ENCODE measurements around the gene PHLPP1.

The PHLPP1 gene

GRCh38 chr18:62744076-62744968 lies 29.0 kb downstream of the PHLPP1 start:
- peak; percentile 30 for DNase-seq

DNA sequence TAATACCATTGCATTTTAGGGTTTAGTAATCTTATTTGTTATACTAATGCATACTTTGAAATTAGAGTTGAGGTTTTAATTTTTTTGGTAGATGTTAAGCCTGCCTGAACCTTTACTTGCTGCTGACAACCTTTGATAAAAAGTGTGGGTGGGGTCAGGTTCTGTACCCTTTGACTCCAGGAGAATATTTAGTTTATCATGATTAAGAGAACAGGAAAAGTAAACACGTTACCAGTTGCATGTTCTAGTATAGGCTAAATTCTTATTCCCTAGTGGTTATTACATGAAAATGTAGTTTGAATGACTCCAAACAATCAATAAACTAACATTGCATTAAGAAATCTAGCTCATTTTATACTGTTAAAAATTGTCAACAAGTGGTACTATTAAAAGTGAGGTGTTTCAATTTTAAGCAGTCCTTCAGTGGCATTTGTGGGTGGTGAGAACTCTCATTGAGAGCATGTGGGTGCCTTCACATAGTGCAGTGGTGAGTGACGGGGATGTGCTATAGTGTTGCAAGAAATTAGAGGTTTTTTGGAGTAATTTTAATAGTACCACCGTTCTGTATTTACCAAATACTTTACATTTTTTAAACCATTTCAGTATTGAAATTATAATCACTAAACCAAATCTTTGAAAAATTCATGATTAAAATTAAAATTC lies 29.9 kb downstream of the PHLPP1 start:
- no peak for DNase-seq

GRCh38 chr18:62749389-62749788 lies 34.0 kb downstream of the PHLPP1 start:
- DNase-seq = no peak

DNA sequence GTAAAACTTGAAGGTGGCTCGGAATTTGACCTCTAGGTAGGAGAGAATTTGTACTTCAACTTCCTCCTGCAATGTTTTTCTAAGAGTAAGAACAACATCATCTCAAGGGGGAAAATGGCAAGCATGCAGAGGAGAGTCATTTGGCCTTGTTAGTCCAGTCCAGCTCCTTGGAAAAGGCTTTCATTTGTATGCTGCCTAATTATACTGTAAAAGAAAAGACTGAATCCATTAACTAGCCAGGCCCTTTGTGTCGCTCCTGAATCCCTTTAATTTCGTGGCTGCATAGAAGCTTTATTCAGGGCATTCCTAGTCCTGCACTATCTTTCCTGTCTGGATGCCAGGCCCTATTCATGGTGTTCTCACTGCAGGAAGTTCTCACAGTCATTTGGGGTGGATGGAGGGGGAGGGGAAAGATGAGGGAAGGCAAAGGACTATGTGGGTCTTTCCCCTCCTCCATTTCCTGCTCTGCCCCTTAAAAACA lies 36.0 kb downstream of the PHLPP1 start:
- DNase-seq = no peak

- no peak for DNase-seq
These were observed 36.6 kb downstream of the PHLPP1 start for GRCh38 chr18:62751977-62752376.

- DNase-seq = no peak
These were observed 38.7 kb downstream of the PHLPP1 start for GRCh38 chr18:62754026-62754425.

GRCh38 chr18:62755454-62755853 lies 40.1 kb downstream of the PHLPP1 start:
- DNase-seq = no peak

- DNase-seq = no peak
These were observed 40.6 kb downstream of the PHLPP1 start for GRCh38 chr18:62755946-62756345.

DNA sequence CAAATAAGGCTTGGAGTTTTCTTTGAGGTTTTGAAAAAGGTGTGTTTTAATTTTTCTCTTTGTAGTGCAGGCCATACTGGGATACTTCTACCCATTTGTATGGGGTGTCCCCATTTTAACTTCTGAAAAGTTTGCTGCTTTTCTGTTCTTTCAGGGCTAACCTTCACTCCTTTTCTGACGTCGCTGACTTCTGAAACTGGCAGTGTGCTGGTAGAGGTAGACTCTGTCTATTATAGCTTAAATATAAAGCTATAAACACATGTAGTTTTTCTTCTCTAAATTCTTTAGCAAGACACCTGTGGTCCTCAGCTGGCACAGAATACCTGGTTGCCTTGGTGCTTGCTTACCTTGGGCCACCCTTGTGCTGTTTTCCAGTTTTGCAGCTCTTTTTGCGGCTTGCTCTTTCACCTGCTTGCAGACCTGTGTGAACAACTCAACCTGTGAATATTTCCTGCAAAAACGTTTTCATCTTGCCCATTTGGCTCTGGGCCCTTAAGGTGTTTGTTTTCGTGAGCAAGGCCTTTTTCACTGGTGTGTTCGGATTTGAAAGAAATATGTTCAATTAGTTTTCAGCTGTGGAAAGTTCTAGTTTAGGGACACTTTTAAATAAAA lies 42.2 kb downstream of the PHLPP1 start:
- no peak for DNase-seq

GRCh38 chr18:62758591-62758990 lies 43.2 kb downstream of the PHLPP1 start:
- DNase-seq = no peak

- no peak for DNase-seq
These were observed 44.5 kb downstream of the PHLPP1 start for GRCh38 chr18:62759704-62760402.

GRCh38 chr18:62760403-62760734 lies 45.0 kb downstream of the PHLPP1 start:
- DNase-seq = no peak

- peak; percentile 77 for DNase-seq
These were observed 47.8 kb downstream of the PHLPP1 start for GRCh38 chr18:62763101-62763521.

- DNase-seq = no peak
These were observed 50.9 kb downstream of the PHLPP1 start for GRCh38 chr18:62766266-62766665.

GRCh38 chr18:62767321-62767720 lies 52.0 kb downstream of the PHLPP1 start:
- DNase-seq = no peak

- no peak for DNase-seq
These were observed 52.7 kb downstream of the PHLPP1 start for GRCh38 chr18:62767836-62768557.

GRCh38 chr18:62768558-62768943 lies 53.2 kb downstream of the PHLPP1 start:
- no peak for DNase-seq

DNA sequence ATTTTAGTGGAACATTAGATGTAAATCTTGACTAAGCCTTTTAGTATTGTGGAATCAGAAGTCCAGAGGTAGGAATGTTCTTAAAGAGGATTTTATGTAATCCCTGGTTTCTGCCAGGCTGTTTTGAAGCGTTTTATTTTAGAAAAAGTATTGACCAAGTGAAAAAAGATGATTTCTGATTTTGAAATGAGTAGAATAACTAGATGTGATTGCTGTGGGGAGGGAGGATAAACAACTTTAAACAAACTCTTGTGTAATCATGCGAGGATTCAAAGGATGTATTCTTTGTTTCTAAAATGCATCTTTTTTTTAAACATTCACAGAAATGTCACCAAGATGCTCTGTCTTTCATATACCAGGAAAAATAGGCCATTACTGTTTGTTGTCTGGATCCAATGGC lies 53.9 kb downstream of the PHLPP1 start:
- no peak for DNase-seq

- DNase-seq = no peak
These were observed 56.3 kb downstream of the PHLPP1 start for GRCh38 chr18:62771494-62772270.

- DNase-seq = no peak
These were observed 57.7 kb downstream of the PHLPP1 start for GRCh38 chr18:62772860-62773584.

DNA sequence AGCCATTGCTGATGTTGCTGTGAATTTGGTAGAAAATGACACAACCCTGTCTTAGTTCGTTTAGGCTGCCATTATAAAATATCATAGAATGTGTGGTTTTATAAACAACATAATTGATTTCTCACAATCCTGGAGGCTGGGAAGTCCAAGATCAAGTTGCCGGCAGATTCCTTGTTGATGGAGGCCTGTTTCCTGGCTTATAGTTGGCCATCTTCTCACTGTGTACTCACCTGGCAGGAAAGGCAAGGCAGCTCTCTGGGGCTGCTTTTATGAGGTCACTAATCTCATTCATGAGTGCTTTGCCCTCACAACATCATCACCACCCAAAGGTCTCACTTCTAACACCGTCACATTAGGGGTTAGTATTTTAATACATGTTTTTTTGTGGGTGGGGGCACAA lies 58.4 kb downstream of the PHLPP1 start:
- no peak for DNase-seq
